HepG2 (cell line): ENCODE data around the gene HCRT. TPM values are rescaled to one million over a fixed set of nuclear protein-coding genes. Genes with fewer than 3 reads are reported as not detected.
A peak's percentile ranks its signal among the peaks of the same experiment; 100 is the strongest.

Experiments used
- BORCS8-MEF2B ChIP-seq: sonication (generic); formaldehyde crosslinking; IDR thresholded peaks from 2 replicates; pipeline ENCODE4 v1.8.0; 2022; ENCODE audit warnings: mild to moderate bottlenecking, missing genetic modification reagents
- ETV6 ChIP-seq: sonication (generic); formaldehyde crosslinking; conservative IDR thresholded peaks from 2 replicates; pipeline ENCODE4 v1.4.0; 2020; ENCODE audit warnings: missing genetic modification reagents
- KLF11 ChIP-seq: IDR thresholded peaks from 2 replicates; pipeline ENCODE4 v1.6.1; 2016; ENCODE audit warnings: missing compliant biosample characterization
- MLLT10 ChIP-seq: sonication (generic); formaldehyde crosslinking; IDR thresholded peaks from 2 replicates; pipeline ENCODE4 v1.4.0; 2020; ENCODE audit warnings: missing genetic modification reagents
- TBX3 ChIP-seq: fragments of 450-650 bp; IDR thresholded peaks from 2 replicates; pipeline ENCODE4 v1.6.1; 2017; ENCODE audit warnings: antibody characterized with exemption, mild to moderate bottlenecking, inconsistent platforms, borderline replicate concordance
- ZFP36L2 ChIP-seq: sonication (generic); formaldehyde crosslinking; IDR thresholded peaks from 2 replicates; pipeline ENCODE4 v1.4.0; 2020; ENCODE audit warnings: missing genetic modification reagents
- ZKSCAN1 ChIP-seq: fragments of 150-350 bp; IDR thresholded peaks from 2 replicates; pipeline ENCODE4 v1.6.1; 2014; ENCODE audit warnings: low read length
- ZNF282 ChIP-seq: fragments of 450-650 bp; IDR thresholded peaks from 2 replicates; pipeline ENCODE4 v1.6.1; 2018; ENCODE audit not compliant: partially characterized antibody
- ZNF354B ChIP-seq: sonication (generic); formaldehyde crosslinking; IDR thresholded peaks from 2 replicates; pipeline ENCODE4 v1.8.0; 2022; ENCODE audit warnings: mild to moderate bottlenecking, missing genetic modification reagents
- ZNF460 ChIP-seq: sonication (generic); formaldehyde crosslinking; IDR thresholded peaks from 2 replicates; pipeline ENCODE4 v1.5.1; 2020; ENCODE audit warnings: missing genetic modification reagents, mild to moderate bottlenecking, borderline replicate concordance
- ZNF558 ChIP-seq: sonication (generic); formaldehyde crosslinking; IDR thresholded peaks from 2 replicates; pipeline ENCODE4 v1.9.0; 2022; ENCODE audit warnings: mild to moderate bottlenecking, missing genetic modification reagents, borderline replicate concordance
- ZNF589 ChIP-seq: sonication (generic); formaldehyde crosslinking; conservative IDR thresholded peaks from 2 replicates; pipeline ENCODE4 v1.8.0; 2022; ENCODE audit warnings: mild to moderate bottlenecking, moderate library complexity, missing genetic modification reagents
- ZNF792 ChIP-seq: IDR thresholded peaks from 2 replicates; pipeline ENCODE4 v1.6.1; 2016
- ZNF839 ChIP-seq: sonication (generic); formaldehyde crosslinking; IDR thresholded peaks from 2 replicates; pipeline ENCODE4 v1.4.0; 2020; ENCODE audit warnings: missing genetic modification reagents, mild to moderate bottlenecking, borderline replicate concordance
- polyA plus RNA-seq, 8 experiments: library from polyadenylated mRNA; depleted of rRNA in 3 of 8; stranded (reverse) in 7 of 8; unstranded in 1 of 8; fragments of >200 nt; fragmentation: Illumina TruSeq in 4 of 8; extraction: Trizol in 4 of 8; gene quantifications; 2 replicates each; pipeline versions ENCODE4 v1.2.1 to v1.2.3, GENCODE V29; 2011 to 2016; ENCODE audit warnings: low read depth in 4 of 8, missing spikeins in 1 of 8, mixed read lengths in 1 of 8; ENCODE audit not compliant: insufficient read depth in 1 of 8
- total RNA-seq, 5 experiments: library from RNA; depleted of rRNA; stranded (reverse); fragments of >200 nt; fragmentation: Illumina TruSeq; extraction: Trizol; gene quantifications; 2 replicates each; pipeline ENCODE4 v1.2.3, GENCODE V29; 2016; ENCODE audit warnings: low read depth in 1 of 5
- TF ChIP-seq, protein P1 (sequence below): sonication (generic); formaldehyde crosslinking; IDR thresholded peaks from 2 replicates; pipeline ENCODE4 v1.8.0; 2022; ENCODE audit warnings: missing genetic modification reagents, mild to moderate bottlenecking, moderate library complexity, borderline replicate concordance
- TF ChIP-seq, protein P2 (sequence below): IDR thresholded peaks from 2 replicates; pipeline ENCODE4 v1.6.1; 2016; ENCODE audit warnings: low read depth, borderline replicate concordance
- TF ChIP-seq, protein P3 (sequence below): sonication (generic); formaldehyde crosslinking; IDR thresholded peaks from 2 replicates; pipeline ENCODE4 v1.5.0; 2020; ENCODE audit warnings: mild to moderate bottlenecking, missing genetic modification reagents, borderline replicate concordance

HCRT gene
- total and polyA plus RNA-seq, 2 of the 13 experiments (the other 11 are each of a cell fraction or from before 2014, with no cell fraction given): not detected

DNA sequence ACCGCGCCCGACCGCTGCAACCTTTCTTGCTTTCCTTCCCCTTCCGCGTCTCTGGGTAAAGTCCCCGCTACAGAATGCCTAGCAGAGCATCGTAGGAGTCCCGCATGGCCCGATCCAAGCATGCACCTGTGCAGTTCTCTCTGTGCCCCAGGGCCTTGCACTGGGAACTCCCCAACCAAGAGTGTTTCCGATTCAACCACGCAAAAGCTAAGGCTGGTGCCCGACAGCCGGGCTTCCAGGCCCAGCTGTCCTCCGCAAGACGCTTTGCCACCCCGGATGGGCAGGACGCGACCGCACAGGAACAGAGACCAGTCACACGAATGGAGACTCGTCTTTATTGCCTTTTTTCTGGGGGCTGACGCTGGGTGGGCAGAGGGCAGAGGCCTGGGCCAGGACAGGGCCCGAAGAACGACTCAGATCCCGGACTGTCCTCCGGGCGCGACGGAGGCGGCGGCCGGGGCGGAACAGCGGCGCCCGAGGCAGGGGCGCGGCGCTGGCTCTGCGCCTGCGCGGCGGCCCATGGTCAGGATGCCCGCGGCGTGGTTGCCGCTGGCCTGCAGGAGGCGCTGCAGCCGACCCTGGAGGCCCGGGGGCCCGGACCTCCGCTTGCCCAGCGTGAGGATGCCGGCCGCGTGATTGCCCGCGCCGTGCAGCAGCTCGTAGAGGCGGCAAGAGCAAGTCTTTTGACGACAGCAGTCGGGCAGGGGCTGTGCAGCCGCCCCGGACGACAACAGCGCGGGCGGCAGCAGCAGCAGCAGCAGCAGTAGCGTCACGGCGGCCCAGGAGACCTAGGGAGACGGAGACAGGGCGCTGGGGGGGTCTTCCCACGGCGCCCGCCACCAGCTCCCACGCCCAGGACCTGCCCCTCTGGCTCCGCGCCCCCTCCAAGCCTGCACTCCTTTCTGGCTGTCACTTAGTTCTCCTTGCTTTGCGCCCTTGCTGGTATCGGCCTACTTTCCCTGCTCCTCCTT is 1.2 kb downstream of the HCRT start (continued):
- TF ChIP-seq ZNF354B (CRISPR knock-in tag): 0 out of 2 replicates have a peak, but pooled peaks have one; percentile 19
- TF ChIP-seq ZFP36L2 (CRISPR knock-in tag): 0 out of 2 replicates have a peak, but pooled peaks have one; percentile 36
- no peak for TF ChIP-seq ZKSCAN1
- peak; percentile 15 for TF ChIP-seq BORCS8-MEF2B
- TF ChIP-seq ZNF589 (CRISPR knock-in tag): 0 out of 2 replicates have a peak, but pooled peaks have one; percentile 80
- no peak for TF ChIP-seq ZNF460
- no peak for TF ChIP-seq TBX3
- TF ChIP-seq, protein P1, sequence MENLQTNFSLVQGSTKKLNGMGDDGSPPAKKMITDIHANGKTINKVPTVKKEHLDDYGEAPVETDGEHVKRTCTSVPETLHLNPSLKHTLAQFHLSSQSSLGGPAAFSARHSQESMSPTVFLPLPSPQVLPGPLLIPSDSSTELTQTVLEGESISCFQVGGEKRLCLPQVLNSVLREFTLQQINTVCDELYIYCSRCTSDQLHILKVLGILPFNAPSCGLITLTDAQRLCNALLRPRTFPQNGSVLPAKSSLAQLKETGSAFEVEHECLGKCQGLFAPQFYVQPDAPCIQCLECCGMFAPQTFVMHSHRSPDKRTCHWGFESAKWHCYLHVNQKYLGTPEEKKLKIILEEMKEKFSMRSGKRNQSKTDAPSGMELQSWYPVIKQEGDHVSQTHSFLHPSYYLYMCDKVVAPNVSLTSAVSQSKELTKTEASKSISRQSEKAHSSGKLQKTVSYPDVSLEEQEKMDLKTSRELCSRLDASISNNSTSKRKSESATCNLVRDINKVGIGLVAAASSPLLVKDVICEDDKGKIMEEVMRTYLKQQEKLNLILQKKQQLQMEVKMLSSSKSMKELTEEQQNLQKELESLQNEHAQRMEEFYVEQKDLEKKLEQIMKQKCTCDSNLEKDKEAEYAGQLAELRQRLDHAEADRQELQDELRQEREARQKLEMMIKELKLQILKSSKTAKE (CRISPR knock-in tag): no peak
- no peak for TF ChIP-seq MLLT10 (CRISPR knock-in tag)
- no peak for TF ChIP-seq ZNF282
- TF ChIP-seq, protein P2, sequence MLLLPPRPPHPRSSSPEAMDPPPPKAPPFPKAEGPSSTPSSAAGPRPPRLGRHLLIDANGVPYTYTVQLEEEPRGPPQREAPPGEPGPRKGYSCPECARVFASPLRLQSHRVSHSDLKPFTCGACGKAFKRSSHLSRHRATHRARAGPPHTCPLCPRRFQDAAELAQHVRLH (CRISPR knock-in tag): peak; percentile 86
- peak; percentile 52 for TF ChIP-seq KLF11 (CRISPR knock-in tag)
- TF ChIP-seq, protein P3, sequence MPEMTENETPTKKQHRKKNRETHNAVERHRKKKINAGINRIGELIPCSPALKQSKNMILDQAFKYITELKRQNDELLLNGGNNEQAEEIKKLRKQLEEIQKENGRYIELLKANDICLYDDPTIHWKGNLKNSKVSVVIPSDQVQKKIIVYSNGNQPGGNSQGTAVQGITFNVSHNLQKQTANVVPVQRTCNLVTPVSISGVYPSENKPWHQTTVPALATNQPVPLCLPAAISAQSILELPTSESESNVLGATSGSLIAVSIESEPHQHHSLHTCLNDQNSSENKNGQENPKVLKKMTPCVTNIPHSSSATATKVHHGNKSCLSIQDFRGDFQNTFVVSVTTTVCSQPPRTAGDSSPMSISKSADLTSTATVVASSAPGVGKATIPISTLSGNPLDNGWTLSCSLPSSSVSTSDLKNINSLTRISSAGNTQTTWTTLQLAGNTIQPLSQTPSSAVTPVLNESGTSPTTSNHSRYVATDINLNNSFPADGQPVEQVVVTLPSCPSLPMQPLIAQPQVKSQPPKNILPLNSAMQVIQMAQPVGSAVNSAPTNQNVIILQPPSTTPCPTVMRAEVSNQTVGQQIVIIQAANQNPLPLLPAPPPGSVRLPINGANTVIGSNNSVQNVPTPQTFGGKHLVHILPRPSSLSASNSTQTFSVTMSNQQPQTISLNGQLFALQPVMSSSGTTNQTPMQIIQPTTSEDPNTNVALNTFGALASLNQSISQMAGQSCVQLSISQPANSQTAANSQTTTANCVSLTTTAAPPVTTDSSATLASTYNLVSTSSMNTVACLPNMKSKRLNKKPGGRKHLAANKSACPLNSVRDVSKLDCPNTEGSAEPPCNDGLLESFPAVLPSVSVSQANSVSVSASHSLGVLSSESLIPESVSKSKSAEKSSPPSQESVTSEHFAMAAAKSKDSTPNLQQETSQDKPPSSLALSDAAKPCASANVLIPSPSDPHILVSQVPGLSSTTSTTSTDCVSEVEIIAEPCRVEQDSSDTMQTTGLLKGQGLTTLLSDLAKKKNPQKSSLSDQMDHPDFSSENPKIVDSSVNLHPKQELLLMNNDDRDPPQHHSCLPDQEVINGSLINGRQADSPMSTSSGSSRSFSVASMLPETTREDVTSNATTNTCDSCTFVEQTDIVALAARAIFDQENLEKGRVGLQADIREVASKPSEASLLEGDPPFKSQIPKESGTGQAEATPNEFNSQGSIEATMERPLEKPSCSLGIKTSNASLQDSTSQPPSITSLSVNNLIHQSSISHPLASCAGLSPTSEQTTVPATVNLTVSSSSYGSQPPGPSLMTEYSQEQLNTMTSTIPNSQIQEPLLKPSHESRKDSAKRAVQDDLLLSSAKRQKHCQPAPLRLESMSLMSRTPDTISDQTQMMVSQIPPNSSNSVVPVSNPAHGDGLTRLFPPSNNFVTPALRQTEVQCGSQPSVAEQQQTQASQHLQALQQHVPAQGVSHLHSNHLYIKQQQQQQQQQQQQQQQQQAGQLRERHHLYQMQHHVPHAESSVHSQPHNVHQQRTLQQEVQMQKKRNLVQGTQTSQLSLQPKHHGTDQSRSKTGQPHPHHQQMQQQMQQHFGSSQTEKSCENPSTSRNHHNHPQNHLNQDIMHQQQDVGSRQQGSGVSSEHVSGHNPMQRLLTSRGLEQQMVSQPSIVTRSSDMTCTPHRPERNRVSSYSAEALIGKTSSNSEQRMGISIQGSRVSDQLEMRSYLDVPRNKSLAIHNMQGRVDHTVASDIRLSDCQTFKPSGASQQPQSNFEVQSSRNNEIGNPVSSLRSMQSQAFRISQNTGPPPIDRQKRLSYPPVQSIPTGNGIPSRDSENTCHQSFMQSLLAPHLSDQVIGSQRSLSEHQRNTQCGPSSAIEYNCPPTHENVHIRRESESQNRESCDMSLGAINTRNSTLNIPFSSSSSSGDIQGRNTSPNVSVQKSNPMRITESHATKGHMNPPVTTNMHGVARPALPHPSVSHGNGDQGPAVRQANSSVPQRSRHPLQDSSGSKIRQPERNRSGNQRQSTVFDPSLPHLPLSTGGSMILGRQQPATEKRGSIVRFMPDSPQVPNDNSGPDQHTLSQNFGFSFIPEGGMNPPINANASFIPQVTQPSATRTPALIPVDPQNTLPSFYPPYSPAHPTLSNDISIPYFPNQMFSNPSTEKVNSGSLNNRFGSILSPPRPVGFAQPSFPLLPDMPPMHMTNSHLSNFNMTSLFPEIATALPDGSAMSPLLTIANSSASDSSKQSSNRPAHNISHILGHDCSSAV (CRISPR knock-in tag): peak; percentile 87; the same call in 1 of the 2 replicates
- no peak; the same call in 1 of the 2 replicates for TF ChIP-seq ETV6 (CRISPR knock-in tag)
- TF ChIP-seq ZNF558 (CRISPR knock-in tag): peak; percentile 72; the same call in 1 of the 2 replicates
- no peak; the same call in 1 of the 2 replicates for TF ChIP-seq ZNF839 (CRISPR knock-in tag)
- peak; percentile 72; the same call in 1 of the 2 replicates for TF ChIP-seq ZNF792 (CRISPR knock-in tag)
